Prostate gland (tissue), 2 donors: Measurements from ENCODE around the gene UQCRHL.
A peak's percentile ranks its signal among the peaks of the same experiment; 100 is the strongest.

Experiments used
- POLR2A ChIP-seq: fragments of 450-650 bp; IDR thresholded peaks from one replicate; pipeline ENCODE4 v1.6.1; 2016; ENCODE audit warnings: antibody characterized with exemption, mild to moderate bottlenecking
- TF ChIP-seq, protein P1 (sequence below), 4 experiments: fragments of 200-600 bp in 2 of 4; fragments of 450-650 bp in 2 of 4; sonication (generic) in 2 of 4; IDR thresholded peaks; 1 replicate in 3 of 4; 2 replicates in 1 of 4; pipeline ENCODE4 v1.5.1; 2016 to 2019; ENCODE audit warnings: antibody characterized with exemption in 4 of 4, mild to moderate bottlenecking in 2 of 4, moderate library complexity in 2 of 4

DNA sequence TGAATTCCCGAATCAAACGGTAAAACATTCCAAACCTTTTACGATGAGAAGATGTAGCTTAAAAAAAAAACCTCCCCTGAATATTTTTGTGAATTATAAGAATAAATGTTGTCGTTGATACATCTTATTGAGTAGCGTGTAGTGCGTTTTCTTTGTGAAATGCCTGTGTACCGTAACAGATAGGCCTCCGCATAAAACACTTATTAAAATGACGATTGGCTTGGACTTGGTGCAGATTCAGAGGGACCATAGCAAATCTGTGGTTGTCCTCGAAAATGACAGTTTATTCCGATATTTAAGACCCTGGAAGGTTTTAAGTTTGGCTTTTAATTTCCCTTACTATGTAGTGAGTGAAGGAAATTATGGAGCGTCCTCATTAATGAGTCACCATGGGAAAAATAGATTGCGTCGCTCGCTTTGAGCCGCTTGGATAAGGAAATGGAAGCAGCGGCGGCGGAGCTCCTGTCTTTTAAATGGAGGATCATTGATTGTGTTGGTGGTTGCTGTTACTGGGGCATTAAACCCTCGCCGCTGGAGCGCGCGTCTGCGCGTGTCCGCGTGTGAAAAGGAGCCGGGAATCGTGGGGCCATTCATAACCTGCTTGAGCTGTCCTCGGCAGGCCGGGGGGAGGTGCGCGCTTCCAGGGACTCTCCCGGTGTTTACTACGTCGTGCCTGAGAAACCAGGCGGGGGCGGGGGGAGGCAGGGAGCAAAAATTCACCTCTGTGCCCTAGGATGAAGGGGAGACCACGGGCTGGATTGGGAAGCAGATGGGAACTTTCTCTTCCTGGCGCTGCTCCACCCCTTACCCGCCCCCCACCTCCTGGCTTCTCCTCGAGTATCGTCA is 41.7 kb upstream of the UQCRHL start:
- TF ChIP-seq, protein P1, sequence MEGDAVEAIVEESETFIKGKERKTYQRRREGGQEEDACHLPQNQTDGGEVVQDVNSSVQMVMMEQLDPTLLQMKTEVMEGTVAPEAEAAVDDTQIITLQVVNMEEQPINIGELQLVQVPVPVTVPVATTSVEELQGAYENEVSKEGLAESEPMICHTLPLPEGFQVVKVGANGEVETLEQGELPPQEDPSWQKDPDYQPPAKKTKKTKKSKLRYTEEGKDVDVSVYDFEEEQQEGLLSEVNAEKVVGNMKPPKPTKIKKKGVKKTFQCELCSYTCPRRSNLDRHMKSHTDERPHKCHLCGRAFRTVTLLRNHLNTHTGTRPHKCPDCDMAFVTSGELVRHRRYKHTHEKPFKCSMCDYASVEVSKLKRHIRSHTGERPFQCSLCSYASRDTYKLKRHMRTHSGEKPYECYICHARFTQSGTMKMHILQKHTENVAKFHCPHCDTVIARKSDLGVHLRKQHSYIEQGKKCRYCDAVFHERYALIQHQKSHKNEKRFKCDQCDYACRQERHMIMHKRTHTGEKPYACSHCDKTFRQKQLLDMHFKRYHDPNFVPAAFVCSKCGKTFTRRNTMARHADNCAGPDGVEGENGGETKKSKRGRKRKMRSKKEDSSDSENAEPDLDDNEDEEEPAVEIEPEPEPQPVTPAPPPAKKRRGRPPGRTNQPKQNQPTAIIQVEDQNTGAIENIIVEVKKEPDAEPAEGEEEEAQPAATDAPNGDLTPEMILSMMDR (IDR thresholded peaks at IDR 0.05) = peak in 2 of 4 experiments; percentile 8 to 24
- TF ChIP-seq POLR2A = peak; percentile 82
